ENCODE results near the gene SLC19A2. TPM values are rescaled to one million over a fixed set of nuclear protein-coding genes. Genes with fewer than 3 reads are reported as not detected.

Gene SLC19A2
- total and polyA plus RNA-seq, 2 of the 13 experiments (the other 11 are each of a cell fraction or from before 2014, with no cell fraction given) = 30.4 to 56.0 TPM

DNA sequence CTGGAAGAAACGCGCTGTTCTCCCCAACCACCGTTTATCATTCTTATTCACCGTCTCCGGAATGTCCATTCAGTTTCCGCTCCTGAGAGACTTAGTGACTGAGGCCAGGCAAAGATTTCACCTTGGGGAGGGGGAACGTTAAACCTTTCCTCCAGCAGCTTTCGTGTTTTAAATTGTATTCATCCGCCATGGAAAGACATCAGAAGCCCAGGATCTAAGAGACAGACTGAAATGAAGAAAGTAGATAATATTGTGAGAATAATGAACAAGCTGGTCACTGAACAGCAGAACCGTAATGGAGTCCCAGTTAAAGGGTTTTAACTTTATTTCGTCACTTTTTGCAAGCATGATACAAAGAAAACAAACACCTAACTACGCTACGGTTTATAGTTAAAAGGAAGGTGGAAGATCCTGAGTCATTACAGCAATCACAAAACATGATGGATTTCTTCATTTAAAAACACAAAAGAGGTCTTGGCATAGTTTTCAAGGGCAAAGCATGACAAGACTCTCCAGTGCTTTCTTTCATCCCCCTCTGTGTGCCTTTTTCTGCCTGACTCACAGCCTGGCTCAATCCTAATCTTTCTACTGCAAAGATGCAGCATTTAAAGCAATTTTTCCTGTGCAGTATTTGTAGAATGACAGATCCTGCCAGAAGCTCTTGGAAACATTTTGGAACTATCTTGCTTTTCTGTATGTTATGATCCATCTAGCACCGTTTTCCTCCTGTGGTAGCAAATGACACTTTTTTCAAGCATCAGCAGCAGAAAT is 722 bp upstream of the SLC19A2 start (continued):
- TF ChIP-seq DPF2 (CRISPR knock-in tag; IDR thresholded peaks at IDR 0.05; ENCODE audit: borderline replicate concordance, low read depth) (no peak), HOXD1 (CRISPR knock-in tag; IDR thresholded peaks at IDR 0.05) (0 out of 2 replicates have a peak, but pooled peaks have one; percentile 19), POLR2AphosphoS2 (IDR thresholded peaks at IDR 0.05; ENCODE audit: low read depth, low read length) (no peak), ZNF724P (CRISPR knock-in tag; IDR thresholded peaks at IDR 0.05; ENCODE audit: borderline replicate concordance) (0 out of 2 replicates have a peak, but pooled peaks have one; percentile 1), KDM2A (CRISPR knock-in tag; IDR thresholded peaks at IDR 0.05; ENCODE audit: borderline replicate concordance, low read depth) (0 out of 2 replicates have a peak, but pooled peaks have one; percentile 5), CREB1 (IDR thresholded peaks at IDR 0.05) (no peak), CREB1 (CRISPR knock-in tag; IDR thresholded peaks at IDR 0.05) (peak; percentile 72), ZNF572 (CRISPR knock-in tag; IDR thresholded peaks at IDR 0.05) (0 out of 2 replicates have a peak, but pooled peaks have one; percentile 5), ZSCAN31 (CRISPR knock-in tag; IDR thresholded peaks at IDR 0.05; ENCODE audit: low read depth) (0 out of 2 replicates have a peak, but pooled peaks have one; percentile 9)
- TF ChIP-seq, protein P1, sequence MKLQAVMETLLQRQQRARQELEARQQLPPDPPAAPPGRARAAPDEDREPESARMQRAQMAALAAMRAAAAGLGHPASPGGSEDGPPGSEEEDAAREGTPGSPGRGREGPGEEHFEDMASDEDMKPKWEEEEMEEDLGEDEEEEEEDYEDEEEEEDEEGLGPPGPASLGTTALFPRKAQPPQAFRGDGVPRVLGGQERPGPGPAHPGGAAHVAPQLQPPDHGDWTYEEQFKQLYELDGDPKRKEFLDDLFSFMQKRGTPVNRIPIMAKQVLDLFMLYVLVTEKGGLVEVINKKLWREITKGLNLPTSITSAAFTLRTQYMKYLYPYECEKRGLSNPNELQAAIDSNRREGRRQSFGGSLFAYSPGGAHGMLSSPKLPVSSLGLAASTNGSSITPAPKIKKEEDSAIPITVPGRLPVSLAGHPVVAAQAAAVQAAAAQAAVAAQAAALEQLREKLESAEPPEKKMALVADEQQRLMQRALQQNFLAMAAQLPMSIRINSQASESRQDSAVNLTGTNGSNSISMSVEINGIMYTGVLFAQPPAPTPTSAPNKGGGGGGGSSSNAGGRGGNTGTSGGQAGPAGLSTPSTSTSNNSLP (IDR thresholded peaks at IDR 0.05; ENCODE audit: low read depth, low read length) = peak; percentile 3; the same call in 1 of the 2 replicates

Data from HepG2 (cell line).